Neuronal stem cell (in vitro differentiated cells): ENCODE measurements around the gene TRNT1. TPM values are rescaled to one million over a fixed set of nuclear protein-coding genes. Genes with fewer than 3 reads are reported as not detected.
A peak's percentile ranks its signal among the peaks of the same experiment; 100 is the strongest.

Experiments
- DNase-seq: peaks from one replicate; pipeline ENCODE4 v3.0.0-alpha.2; 2013; ENCODE audit warnings: low spot score
- H2AFZ ChIP-seq: one replicate; pipeline ENCODE4 v1.6.1; 2013; ENCODE audit warnings: mild to moderate bottlenecking, low read length, inconsistent platforms
- H2AK5ac ChIP-seq: 2 replicates; pipeline ENCODE4 v1.6.1; 2013; ENCODE audit warnings: low read depth, mild to moderate bottlenecking, inconsistent platforms, low read length, moderate library complexity, mixed read lengths
- H2BK120ac ChIP-seq: 2 replicates; pipeline ENCODE4 v1.6.1; 2013; ENCODE audit warnings: low read depth, mild to moderate bottlenecking, inconsistent platforms, low read length, moderate library complexity, mixed read lengths
- H2BK12ac ChIP-seq: one replicate; pipeline ENCODE4 v1.6.1; 2013; ENCODE audit warnings: low read length, inconsistent platforms
- H2BK15ac ChIP-seq: 2 replicates; pipeline ENCODE4 v1.6.1; 2013; ENCODE audit warnings: mild to moderate bottlenecking, low read length, inconsistent platforms, mixed read lengths
- H2BK5ac ChIP-seq: one replicate; pipeline ENCODE4 v1.6.1; 2013; ENCODE audit warnings: inconsistent platforms, mild to moderate bottlenecking, low read length, moderate library complexity
- H3K14ac ChIP-seq: one replicate; pipeline ENCODE4 v1.6.1; 2013; ENCODE audit warnings: low read length, inconsistent platforms
- H3K18ac ChIP-seq: 2 replicates; pipeline ENCODE4 v1.6.1; 2013; ENCODE audit warnings: low read length, inconsistent platforms
- H3K23ac ChIP-seq: 2 replicates; pipeline ENCODE4 v1.6.1; 2013; ENCODE audit warnings: low read depth, mild to moderate bottlenecking, mixed read lengths, low read length, inconsistent platforms; ENCODE audit not compliant: poor library complexity
- H3K27ac ChIP-seq: replicated peaks from 3 replicates; pipeline ENCODE4 v1.5.1; 2013; ENCODE audit warnings: low read length, inconsistent platforms
- H3K27me3 ChIP-seq, 3 experiments: 2 replicates each; pipeline ENCODE4 v1.6.1; 2013; ENCODE audit warnings: low read length in 3 of 3, mild to moderate bottlenecking in 2 of 3, inconsistent platforms in 1 of 3, low read depth in 1 of 3, mixed read lengths in 1 of 3, moderate library complexity in 1 of 3; ENCODE audit not compliant: control insufficient read depth in 3 of 3, insufficient read depth in 3 of 3
- H3K36me3 ChIP-seq, 2 donors: replicated peaks in 1 of 2; 2 replicates each; pipeline ENCODE4 v1.6.1; 2013; ENCODE audit warnings: low read length in 2 of 2; ENCODE audit not compliant: control insufficient read depth in 2 of 2, insufficient read depth in 2 of 2
- H3K4ac ChIP-seq: 2 replicates; pipeline ENCODE4 v1.6.1; 2013; ENCODE audit warnings: inconsistent platforms, mild to moderate bottlenecking, low read length, moderate library complexity
- H3K4me1 ChIP-seq, 2 donors: 1 replicate in 1 of 2; 2 replicates in 1 of 2; pipeline ENCODE4 v1.6.1; 2013; ENCODE audit warnings: low read length in 2 of 2, low read depth in 1 of 2; ENCODE audit not compliant: control insufficient read depth in 2 of 2, insufficient read depth in 1 of 2
- H3K4me2 ChIP-seq: one replicate; pipeline ENCODE4 v1.6.1; 2013; ENCODE audit warnings: mild to moderate bottlenecking, low read length, inconsistent platforms; ENCODE audit not compliant: insufficient read depth, poor library complexity, severe bottlenecking
- H3K4me3 ChIP-seq, 2 donors: 2 replicates each; pipeline ENCODE4 v1.5.1; 2013; ENCODE audit warnings: low read length in 2 of 2, mild to moderate bottlenecking in 2 of 2, inconsistent platforms in 1 of 2, moderate library complexity in 1 of 2
- H3K79me1 ChIP-seq: one replicate; pipeline ENCODE4 v1.6.1; 2013; ENCODE audit warnings: low read depth, mild to moderate bottlenecking, inconsistent platforms, low read length, moderate library complexity
- H3K9ac ChIP-seq: one replicate; pipeline ENCODE4 v1.6.1; 2013; ENCODE audit warnings: mild to moderate bottlenecking, low read depth, low read length, inconsistent platforms; ENCODE audit not compliant: poor library complexity
- H3K9me3 ChIP-seq, 2 donors: replicated peaks in 1 of 2; 2 replicates each; pipeline versions ENCODE3 to v1.6.1; 2013; ENCODE audit warnings: low read length in 2 of 2, mild to moderate bottlenecking in 2 of 2, inconsistent platforms in 1 of 2, low read depth in 1 of 2, mixed read lengths in 1 of 2, moderate library complexity in 1 of 2; ENCODE audit not compliant: control insufficient read depth in 2 of 2, insufficient read depth in 1 of 2
- H4K8ac ChIP-seq: one replicate; pipeline ENCODE4 v1.6.1; 2013; ENCODE audit warnings: low read depth, mild to moderate bottlenecking, inconsistent platforms, low read length, moderate library complexity
- H4K91ac ChIP-seq: one replicate; pipeline ENCODE4 v1.6.1; 2013; ENCODE audit warnings: low read length, low read depth, mild to moderate bottlenecking, inconsistent platforms; ENCODE audit not compliant: poor library complexity
- WGBS, 2 donors: extraction: QIAGEN DNeasy Blood & Tissue Kit; methylation state at CpG; one replicate each; pipeline ENCODE4 v1.1.7; 2013; ENCODE audit warnings: missing lambda C conversion rate in 2 of 2, mixed read lengths in 1 of 2; ENCODE audit not compliant: insufficient read length in 2 of 2, insufficient replicate concordance in 1 of 2; ENCODE audit errors: extremely low coverage in 2 of 2; 5-methylcytosine and 5-hydroxymethylcytosine counted together
- polyA plus RNA-seq, 2 experiments: library from polyadenylated mRNA; stranded (reverse); fragments of 200-250 nt; gene quantifications; one replicate each; pipeline ENCODE4 v1.2.3, GENCODE V29; 2013

The TRNT1 gene
- polyA plus RNA-seq (2013, experiment 1 of 2) = 13.8 TPM
- polyA plus RNA-seq (2013, experiment 2 of 2) = 14.6 TPM

DNA sequence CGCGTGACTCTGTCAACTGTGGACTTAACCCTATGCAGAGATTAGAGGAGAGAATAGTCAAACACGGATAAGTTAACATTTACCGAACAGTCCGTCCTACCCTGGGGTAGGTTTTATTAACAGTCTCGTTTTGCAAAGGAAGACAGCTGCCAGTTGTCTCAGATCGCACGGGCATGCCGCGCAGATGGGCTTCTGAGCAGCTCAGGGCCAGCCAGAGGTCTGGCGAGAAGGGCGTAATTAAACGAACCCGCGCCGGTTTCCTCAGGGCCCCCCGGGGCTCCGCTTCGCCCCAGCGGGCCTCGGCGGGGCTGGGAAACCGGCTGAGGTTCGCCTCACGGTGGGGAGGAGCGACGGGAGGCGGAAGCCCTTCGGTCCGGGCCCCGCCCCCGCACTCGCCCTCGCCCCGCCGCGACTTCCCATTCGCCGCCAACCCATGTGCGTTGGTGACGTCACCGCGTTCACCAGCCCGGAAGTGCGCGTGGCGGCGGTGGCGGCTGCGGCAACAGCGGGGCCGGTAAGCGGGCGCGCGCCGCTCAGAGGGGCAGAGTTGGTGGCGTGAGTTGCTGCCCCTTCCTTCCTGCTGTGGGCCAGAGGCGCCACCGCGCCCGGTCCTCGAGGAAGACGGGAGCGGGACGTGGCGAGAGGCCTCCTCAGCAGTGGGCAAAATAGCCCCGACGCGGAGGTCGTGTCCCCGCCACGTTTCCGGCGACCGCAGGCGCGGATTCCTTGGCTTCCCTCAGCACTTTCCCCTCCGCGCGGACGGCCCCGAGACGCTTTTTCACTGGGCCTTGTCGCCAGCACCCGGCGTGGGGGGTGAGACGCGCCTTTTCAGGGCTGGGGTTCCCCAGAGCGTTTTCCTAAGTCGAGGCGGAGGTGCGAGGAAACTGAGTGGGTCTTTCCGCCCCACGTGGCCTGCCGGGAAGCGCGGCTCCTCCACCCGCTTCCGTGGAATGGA lies at the start of gene TRNT1:
Gene TRNT1, plus strand, starts transcription at position 464 of the 955 bp plus-strand sequence. CDS start 2,101 bp downstream, outside the sequence.
- peak; percentile 90 for DNase-seq
- no peak within 1 kb of the TSS for H2BK15ac ChIP-seq
- no peaks in the 10 kb centered on the region for H3K27me3 ChIP-seq
- H4K91ac ChIP-seq = no peak within 1 kb of the TSS
- H3K36me3 ChIP-seq = peaks cover 8 to 29% of the 10 kb centered on the region in 2 donors
- H3K4me1 ChIP-seq = peaks cover 2 to 4% of the 10 kb centered on the region in 2 donors
- peak within 1 kb of the TSS; percentile 99 for H3K23ac ChIP-seq
- peaks cover 0 to 15% of the 10 kb centered on the region in 2 donors for H3K9me3 ChIP-seq
- peak within 1 kb of the TSS; percentile 92 for H2AFZ ChIP-seq
- WGBS, 2 donors = no CpG with 5 or more reads among the region's 100 CpGs
- H3K4me3 ChIP-seq = peak within 1 kb of the TSS; percentile 92 to 93
- peak within 1 kb of the TSS; percentile 70 for H2AK5ac ChIP-seq
- peak within 1 kb of the TSS; percentile 97 for H3K18ac ChIP-seq
- H3K27ac ChIP-seq = peak within 1 kb of the TSS; percentile 55
- peak within 1 kb of the TSS; percentile 100 for H3K9ac ChIP-seq
- no peak within 1 kb of the TSS for H3K4ac ChIP-seq
- peak within 1 kb of the TSS; percentile 65 for H4K8ac ChIP-seq
- peak within 1 kb of the TSS; percentile 91 for H2BK5ac ChIP-seq
- H3K14ac ChIP-seq = peak within 1 kb of the TSS; percentile 63
- peak within 1 kb of the TSS; percentile 46 for H2BK12ac ChIP-seq
- H2BK120ac ChIP-seq = no peak within 1 kb of the TSS
- peaks cover 10% of the 10 kb centered on the region for H3K79me1 ChIP-seq
- peak within 1 kb of the TSS; percentile 85 for H3K4me2 ChIP-seq

DNA sequence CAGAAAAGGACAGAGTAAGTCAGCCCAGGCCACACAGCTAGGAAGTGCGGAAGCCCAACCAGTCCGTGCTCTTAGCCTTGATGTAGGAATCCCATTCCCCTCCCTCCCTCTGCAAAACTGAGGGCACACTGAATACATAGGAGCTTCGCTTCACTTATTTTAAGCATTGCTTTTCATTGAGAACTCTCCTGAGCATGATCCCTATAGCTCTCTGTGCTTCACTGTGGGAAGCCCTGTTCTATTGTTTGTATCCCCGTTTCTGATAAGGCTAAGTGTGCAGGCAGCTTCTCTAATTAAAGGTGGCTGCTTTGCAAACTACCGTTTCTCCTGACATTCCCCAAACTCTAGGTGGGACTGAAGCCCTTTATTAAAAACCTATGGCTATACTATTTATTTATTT lies 46.4 kb upstream of the TRNT1 start:
- Histone ChIP-seq H2BK120ac (no peak overlapping the region), H3K4ac (no peak overlapping the region), H2AFZ (no peak overlapping the region), H3K4me2 (no peak overlapping the region), H3K23ac (no peak overlapping the region), H3K14ac (no peak overlapping the region), H3K9me3 (no peaks in the 10 kb centered on the region), H2BK5ac (no peak overlapping the region), H3K27me3 (peaks cover 0 to 6% (median 1%) of the 10 kb centered on the region in 3 experiments), H2BK12ac (no peak overlapping the region), H3K36me3 (no peaks in the 10 kb centered on the region), H3K27ac (no peak overlapping the region), H4K91ac (no peak overlapping the region), H3K18ac (no peak overlapping the region), H4K8ac (no peak overlapping the region), H3K79me1 (no peaks in the 10 kb centered on the region), H3K9ac (no peak overlapping the region), H2AK5ac (no peak overlapping the region), H3K4me1 (peaks cover 6 to 12% of the 10 kb centered on the region in 2 donors), H3K4me3 (no peak overlapping the region), H2BK15ac (no peak overlapping the region)
- peak; percentile 36 for DNase-seq
- WGBS, 2 donors = no CpG with 5 or more reads among the region's 5 CpGs

DNA sequence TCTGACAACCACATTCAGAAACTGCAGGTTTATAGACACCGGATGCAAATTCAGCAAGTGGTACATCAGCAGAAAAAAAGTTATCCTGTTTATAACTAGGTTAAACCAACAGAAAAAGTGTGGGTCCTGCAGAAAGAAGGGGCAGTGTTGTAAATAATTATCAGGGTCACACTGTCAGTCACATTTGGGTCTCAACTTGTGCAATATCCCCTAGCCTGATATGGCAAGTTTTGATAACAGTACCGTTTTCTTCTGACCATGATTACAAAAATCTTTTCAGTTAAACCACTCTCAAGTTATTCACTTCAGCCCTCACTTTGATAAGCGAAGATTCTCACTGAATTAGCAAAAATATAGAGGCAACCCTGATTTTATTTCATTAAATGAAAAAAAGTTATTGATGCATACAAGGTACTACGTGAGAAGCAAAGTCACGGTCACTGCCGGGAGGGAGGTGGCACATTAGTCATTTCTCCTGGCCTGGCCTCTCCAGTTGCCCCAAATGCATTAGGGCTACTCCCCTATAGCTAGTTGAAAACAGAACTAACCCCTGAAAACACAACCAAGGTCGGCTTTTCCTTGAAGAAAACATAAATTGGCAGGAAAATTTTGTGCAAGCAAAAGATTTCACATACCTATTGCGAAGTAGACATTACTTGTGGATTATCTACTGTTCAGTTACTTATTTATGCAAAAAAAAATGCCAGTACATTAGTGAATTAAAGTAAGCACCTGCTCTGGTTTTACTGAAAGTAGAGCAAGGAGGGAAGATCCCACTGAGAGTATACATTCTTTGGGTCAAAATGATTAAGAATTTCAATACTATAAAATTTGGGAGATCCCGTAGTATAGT lies 45.1 kb upstream of the TRNT1 start:
- no peak overlapping the region for H3K4me2 ChIP-seq
- H2BK15ac ChIP-seq = no peak overlapping the region
- no peaks in the 10 kb centered on the region for H3K9me3 ChIP-seq
- no peak overlapping the region for H2AFZ ChIP-seq
- H4K91ac ChIP-seq = no peak overlapping the region
- no peak overlapping the region for H3K9ac ChIP-seq
- no peak overlapping the region for H3K18ac ChIP-seq
- no peaks in the 10 kb centered on the region for H3K79me1 ChIP-seq
- H3K4me1 ChIP-seq = peaks cover 6 to 12% of the 10 kb centered on the region in 2 donors
- WGBS, 2 donors = no CpG with 5 or more reads among the region's 9 CpGs
- H3K27me3 ChIP-seq = peaks cover 0 to 8% (median 1%) of the 10 kb centered on the region in 3 experiments
- H3K4ac ChIP-seq = no peak overlapping the region
- H2AK5ac ChIP-seq = no peak overlapping the region
- H2BK5ac ChIP-seq = no peak overlapping the region
- H2BK12ac ChIP-seq = no peak overlapping the region
- H2BK120ac ChIP-seq = no peak overlapping the region
- no peaks in the 10 kb centered on the region for H3K36me3 ChIP-seq
- no peak overlapping the region for H4K8ac ChIP-seq
- H3K23ac ChIP-seq = no peak overlapping the region
- H3K4me3 ChIP-seq = no peak overlapping the region
- no peak for DNase-seq
- no peak overlapping the region for H3K27ac ChIP-seq
- H3K14ac ChIP-seq = no peak overlapping the region
